Ovary (tissue), 3 donors: ENCODE results near the gene DAAM1.

Source experiments
- EP300 ChIP-seq: sonication (generic); formaldehyde crosslinking; IDR thresholded peaks from one replicate; pipeline ENCODE4 v1.6.1; 2017; ENCODE audit warnings: antibody characterized with exemption
- TF ChIP-seq, protein P1 (sequence below), 3 donors: fragments of 450-650 bp in 2 of 3; fragments of 200-600 bp in 1 of 3; IDR thresholded peaks; one replicate each; pipeline versions ENCODE4 v1.5.1 to v1.8.0; 2016 to 2022; ENCODE audit warnings: antibody characterized with exemption in 3 of 3, mild to moderate bottlenecking in 1 of 3
- donor health status: DM: no; HTN: no; CAD: no.

DNA sequence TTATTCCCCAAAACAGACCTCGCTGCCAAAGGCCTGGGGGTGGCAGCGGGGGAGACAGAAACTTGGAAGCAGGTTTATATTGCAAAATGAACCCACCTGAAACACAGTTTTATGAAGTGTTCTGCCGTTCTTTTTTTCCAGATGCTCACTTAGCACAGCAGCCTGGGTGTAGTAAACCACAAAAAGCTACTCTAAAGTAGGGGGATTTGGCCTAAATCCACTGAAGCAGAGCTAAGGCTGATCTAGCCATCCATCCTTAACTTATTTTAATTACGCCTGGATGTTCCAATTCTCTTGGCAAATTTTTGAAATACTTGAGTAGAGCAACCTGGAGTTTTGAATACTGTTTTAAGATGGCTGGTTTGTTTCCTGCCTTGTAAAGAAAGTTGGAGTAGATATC, 155.5 kb downstream of the DAAM1 start:
- TF ChIP-seq, protein P1, sequence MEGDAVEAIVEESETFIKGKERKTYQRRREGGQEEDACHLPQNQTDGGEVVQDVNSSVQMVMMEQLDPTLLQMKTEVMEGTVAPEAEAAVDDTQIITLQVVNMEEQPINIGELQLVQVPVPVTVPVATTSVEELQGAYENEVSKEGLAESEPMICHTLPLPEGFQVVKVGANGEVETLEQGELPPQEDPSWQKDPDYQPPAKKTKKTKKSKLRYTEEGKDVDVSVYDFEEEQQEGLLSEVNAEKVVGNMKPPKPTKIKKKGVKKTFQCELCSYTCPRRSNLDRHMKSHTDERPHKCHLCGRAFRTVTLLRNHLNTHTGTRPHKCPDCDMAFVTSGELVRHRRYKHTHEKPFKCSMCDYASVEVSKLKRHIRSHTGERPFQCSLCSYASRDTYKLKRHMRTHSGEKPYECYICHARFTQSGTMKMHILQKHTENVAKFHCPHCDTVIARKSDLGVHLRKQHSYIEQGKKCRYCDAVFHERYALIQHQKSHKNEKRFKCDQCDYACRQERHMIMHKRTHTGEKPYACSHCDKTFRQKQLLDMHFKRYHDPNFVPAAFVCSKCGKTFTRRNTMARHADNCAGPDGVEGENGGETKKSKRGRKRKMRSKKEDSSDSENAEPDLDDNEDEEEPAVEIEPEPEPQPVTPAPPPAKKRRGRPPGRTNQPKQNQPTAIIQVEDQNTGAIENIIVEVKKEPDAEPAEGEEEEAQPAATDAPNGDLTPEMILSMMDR (IDR thresholded peaks at IDR 0.05), result no peak
- TF ChIP-seq EP300, result no peak
